HG03457 (cell line): ENCODE results near the gene NDFIP2.

Source experiments
- ATAC-seq: cut with Tn5 transposase; IDR thresholded peaks from one replicate; pipeline ENCODE4 v1.9.1; 2021; ENCODE audit warnings: moderate number of reproducible peaks; ENCODE audit not compliant: unreplicated experiment

Gene NDFIP2

DNA sequence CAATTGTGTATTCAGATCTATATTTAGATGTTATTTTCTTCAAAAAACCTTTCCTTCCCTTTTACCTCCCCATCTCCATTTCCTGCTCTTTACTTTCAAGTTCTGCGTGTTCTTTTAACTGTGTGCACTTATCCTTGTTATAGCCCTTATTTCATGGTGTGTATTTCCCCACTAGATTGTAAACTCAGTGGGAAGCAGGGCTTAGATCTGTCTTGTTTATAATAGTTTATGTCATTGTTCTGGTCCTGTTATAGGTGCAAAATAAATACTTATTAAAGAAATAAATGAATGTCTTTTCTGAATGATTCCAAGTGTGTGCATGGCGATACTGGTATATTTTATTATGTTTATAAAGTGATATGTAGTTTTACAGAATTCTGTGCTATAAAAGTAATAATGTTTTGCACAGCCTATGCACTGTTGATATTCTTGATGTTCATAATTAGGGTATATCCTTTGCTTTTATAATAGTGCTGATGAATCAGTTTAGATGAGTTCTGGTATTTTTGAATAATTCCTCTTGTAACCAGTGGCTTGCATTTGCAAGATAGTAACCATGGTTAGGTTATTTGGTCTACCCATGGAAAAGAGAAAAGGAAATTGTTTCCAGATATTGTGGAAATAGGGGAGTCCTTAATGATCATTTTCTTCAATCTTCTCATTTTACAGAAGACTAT, 12.1 kb downstream of the NDFIP2 start:
- no peak for ATAC-seq

DNA sequence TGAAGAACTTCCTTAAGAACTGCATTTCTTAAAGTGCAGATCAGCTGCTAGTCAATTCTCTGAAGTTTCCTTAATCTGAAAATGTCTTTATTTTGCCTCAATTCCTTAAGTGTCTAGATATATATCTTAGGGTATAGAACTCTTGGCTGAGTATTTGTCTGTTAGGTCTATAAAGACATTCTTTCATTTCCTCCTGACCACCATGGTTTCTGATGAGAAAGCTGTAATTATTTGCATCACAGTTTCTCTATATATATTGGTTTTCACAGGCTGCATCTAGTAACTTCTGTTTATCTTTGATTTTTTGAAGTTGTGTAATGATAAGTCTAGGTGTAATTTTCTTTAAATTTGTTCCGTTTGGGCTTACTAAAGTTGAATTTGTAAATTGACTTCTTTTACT, 15.2 kb downstream of the NDFIP2 start:
- ATAC-seq, result no peak

DNA sequence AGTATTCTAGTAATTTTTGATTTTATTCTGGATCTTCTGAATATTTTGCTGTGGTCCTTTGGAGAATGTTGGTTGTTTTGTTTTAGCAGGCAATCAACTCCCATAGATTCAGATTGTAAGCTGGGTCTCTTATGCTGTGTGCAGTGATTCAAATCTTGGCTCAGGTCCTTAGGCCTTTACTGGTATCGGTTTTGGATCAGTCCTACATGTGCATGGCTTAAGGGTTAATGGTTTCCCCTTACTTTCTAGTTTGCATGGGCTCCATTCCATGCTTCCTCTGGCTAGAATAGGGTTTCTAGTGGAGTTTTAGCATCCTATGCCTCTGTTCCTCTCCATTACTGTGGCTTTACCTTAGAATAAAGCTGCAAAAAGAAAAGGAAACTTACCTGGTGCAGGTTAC, 16.1 kb downstream of the NDFIP2 start:
- ATAC-seq, result no peak

DNA sequence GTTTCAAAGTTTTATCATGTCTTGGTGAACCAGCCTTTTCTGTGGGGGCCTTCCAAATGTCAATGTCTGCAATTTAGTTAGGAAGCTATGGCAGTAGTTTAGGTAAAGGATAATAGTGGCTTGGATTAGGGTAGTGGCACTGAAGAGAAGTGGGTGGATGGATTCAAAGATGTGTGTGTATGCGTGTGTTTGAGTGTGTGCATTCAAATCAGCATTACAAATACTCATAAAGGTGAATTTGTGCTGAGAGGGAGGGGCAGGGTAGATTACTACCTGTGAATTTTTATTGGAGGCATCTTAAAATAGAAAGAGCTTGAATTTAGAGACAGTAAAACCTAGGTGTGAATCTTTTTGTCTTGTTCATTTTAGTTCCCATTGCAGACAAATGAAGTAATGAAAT, 16.9 kb downstream of the NDFIP2 start:
- ATAC-seq, result no peak

DNA sequence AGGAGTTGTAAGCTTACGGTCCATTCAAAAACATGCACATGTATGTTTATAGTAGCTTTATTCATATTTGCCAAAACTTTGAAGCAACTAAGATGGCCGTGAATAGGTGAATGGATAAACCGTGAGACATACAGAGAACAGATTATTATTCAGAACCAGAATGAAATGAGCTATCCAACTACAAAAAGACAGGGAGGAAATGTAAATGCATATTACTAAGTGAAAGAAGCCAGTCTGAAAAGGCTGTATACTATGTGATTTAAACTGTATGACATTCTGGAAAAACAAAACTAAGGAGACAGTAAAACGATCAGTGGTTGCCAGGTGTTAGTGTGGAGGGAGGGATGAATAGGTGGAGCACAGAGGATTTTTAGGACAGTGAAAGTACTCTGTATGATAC, 19.9 kb downstream of the NDFIP2 start:
- ATAC-seq, result no peak

DNA sequence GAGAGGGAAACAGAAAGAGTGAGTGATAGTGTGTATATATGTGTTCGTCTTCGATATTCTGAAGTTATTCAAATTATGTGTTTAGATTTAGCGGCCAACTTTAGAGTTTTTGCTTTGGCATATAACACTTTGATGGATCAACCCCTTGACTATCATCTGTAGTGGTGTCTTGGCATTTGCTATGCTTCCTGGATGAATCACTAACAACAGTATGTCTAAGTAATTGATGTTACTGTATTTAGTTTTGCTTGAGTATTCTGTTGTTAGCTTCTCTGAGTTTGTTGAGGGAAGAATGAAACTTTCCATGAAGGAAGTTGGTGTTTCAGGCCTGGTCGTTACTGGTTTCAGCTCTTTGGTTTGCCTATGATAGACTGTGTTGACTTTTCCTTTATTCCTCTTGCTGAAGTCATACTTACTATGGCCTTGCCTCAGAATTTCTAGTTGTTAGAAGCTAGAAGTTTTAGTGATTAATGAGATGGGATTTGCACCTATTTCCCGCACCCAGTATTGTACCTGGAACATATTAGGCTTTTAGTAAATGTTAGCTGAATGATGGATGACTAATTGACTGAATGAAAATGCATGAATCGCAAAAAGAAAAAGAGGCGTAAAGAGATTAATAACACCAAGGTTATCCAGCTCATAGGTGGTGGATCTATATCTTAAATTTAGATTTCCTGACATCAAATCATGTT, 20.7 kb downstream of the NDFIP2 start:
- ATAC-seq, result no peak

DNA sequence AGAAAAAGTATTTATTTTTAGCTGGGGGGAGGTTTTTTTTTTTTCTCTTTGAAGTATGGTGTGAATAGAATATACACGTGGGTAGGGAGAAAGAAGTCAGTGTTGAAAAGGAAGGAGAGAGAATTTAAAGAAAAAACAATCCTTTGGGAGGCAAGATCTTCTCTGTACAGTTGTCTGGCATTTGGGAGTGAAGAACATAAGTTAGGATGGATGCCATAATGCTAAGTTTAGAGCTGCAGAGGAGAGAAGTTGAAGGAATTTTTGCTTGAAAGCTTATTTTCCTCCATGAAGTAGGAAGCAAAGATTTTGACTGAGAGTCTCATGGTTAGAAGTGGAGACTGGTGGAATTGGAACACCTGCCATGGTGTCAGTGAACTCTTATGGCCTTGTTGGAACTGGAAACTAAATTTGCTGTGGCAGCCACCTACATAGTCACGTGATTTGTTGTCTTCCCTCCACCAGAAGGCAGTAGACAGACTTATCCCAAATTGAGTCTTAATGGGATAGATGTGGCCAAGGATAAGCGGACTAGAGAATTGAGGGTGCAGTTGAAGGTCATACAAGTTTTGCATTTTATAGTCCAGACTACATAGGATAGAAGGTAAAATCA, 22.0 kb downstream of the NDFIP2 start:
- ATAC-seq, result no peak

DNA sequence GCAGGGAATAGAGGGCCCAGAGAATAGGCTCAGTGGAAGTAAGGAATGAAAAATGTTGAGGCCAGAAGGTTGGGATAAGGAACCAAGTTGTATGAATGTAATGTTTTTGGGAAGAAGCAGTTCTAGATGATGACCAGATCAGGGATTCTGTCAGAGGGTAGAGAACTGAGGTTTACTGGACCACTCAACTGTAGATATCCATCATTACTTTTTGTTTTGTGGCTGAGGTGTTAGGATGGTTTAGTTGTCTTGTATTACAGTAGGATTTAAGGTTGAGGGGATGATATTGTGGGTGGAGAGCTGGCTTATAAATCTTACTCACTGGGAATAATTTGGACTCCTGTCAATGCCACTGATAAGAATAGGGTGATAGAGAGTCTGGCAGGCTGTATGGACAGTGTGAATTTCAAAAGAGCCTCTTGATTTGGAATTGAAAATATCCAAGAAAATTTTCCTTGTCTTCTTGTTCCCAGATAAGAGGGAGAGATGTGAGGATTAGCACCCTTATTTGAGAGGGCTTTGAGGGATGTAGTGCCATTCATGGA, 22.6 kb downstream of the NDFIP2 start:
- no peak for ATAC-seq

DNA sequence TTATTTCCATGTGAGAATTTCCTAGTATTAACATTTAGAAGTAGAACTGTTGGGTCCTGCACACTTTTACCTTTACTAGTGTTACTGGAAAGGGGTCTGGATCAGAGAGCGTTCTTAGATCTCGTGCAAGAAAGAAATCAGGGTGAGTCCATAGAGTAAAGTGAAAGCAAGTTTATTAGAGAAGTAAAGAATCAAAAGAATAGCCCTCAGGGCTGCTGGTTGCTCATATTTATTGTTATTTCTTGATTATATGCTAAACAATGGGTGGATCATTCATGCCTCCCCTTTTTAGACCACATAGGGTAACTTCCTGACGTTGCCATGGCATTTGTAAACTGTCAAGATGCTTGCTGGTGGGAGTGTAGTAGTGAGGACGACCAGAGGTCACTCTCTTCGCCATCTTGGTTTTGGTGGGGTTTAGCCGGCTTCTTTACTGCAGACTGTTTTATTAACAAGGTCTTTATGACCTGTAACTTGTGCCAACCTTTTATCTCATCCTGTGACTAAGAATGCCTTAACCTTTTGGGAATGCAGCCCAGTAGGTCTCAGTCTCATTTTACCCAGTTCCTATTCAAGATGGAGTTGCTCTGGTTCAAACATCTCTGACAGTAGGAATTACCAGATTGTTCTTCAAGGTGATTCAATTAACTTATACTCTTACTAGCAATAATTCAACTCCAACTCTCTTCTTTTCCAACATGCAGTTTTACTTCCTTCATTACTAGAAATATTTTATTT, 27.4 kb downstream of the NDFIP2 start:
- ATAC-seq, result no peak

DNA sequence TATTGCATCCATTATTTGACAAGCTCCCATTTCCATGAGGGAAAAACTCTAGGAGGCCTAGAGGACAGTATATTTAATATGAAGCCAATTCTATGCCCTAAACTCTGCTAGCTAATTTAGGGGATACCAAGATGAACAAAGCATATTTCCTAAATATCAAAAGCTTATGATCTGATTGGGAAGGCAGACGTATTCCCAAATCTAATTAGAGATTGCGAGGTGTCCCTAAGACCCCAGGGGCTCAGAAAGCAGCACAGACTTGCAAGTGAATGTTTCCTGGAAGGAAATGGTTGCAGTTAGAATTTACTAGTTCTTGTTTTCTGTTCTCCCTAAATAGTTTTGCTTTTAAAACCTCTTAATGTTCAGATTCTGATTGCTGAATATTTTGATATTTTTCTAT, 30.7 kb downstream of the NDFIP2 start:
- no peak for ATAC-seq

DNA sequence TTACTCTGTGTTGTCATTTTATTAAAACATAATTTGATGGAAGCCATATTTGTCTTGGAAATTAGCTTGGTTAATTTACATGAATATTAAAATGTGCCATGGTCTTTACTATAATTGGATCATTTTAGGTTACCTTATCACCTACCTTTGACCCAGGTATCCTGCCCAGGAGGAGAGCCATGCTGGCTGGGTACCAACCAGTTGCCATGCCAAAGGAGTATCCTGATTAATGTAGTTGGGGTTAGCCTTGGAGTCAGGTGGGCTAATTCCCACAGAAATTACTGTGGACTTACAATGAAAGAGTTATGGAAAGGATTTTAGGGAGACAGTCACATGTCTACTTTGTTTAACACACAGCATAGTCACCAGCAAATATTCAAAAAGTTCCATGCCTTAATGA, 32.0 kb downstream of the NDFIP2 start:
- ATAC-seq, result no peak

DNA sequence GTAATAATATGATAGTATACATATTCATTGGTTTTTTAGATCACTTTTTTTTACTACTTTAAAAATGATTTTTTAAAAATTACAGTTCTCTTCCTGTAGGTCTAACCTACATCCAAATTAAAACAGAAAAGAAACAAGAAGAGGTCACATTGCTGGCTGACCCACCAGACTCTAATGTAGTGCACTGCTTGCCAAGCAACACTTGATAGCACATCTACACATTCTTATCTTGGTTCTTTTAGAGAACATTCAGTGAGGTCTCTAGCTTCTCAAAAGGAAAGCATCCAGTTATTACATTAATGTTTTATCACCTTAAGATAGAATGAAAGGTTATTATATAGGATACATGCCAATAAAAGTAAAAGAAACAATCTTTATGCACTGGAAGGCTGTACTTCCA, 35.6 kb downstream of the NDFIP2 start:
- no peak for ATAC-seq

DNA sequence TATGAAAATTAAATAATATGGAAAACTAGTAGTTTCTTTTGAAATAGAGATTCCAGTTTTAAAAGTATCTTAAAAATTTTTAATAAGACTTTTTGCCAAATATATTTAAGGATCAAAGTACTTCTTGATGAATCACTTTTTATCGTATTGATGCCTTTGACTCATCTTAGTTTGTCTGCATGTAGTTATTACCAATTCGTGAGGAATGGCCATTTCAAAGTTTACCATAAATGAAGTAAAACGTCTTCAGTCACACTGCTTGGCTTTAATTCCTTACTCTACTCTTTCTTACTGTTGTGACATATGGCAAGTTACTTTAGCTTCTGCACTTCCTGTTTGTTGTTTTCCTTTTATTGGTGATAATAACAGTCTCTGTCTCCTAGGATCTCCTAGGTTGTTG, 38.3 kb downstream of the NDFIP2 start:
- ATAC-seq, result no peak

DNA sequence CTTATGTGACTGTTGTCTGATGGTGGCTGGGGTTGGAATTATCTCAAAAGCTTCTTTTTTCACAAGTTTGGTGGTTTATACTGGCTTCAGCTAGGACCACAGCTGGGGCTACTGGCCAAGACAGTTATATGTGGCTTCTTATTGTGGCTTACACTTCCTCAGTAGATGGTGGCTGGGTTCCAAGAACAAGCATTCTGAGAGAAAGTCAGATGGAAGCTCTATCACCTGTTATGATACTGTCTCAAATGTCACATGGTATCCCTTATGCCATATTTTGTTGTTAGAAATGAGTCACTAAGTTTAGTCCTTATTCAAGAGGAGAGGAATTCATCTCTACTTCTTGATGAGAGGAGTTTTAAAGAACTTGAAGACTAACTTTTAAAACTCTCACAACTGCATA, 41.6 kb downstream of the NDFIP2 start:
- ATAC-seq, result peak; percentile 98

DNA sequence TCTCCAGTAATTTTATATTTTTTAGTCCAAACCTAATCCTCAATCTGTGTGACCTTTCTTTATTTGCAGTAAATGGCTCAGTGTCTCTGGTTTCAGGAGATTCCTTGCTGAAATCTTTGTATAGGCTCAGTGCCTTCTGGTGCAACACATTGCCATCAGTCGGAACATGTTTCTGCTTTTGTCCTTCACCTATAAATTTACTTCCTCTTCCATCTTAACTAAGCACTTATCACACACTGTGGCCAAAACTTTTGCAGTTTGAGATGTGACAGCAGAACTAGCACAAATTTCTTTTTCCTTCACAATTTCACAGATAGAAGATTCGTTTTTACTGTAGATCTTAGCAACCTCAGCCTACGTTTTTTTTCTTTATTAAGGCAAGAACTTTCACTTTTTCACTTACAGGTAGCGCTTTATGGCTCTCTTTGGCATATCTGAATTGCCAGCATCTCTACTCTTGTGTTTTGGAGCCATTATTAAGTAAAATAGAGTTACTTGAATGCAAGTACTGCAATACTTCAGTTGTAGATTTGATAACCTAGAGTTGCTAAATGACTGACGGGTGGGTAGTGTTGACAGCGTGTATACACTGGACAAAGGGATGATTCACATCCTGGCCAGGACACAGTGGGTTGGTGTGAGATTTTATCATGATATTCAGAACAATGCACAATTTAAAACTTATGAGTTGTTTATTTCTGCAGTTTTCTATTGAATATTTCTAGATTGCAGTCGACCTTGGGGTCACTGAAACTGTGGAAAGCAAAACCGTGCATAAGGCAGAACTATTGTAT, 44.3 kb downstream of the NDFIP2 start:
- ATAC-seq, result no peak

DNA sequence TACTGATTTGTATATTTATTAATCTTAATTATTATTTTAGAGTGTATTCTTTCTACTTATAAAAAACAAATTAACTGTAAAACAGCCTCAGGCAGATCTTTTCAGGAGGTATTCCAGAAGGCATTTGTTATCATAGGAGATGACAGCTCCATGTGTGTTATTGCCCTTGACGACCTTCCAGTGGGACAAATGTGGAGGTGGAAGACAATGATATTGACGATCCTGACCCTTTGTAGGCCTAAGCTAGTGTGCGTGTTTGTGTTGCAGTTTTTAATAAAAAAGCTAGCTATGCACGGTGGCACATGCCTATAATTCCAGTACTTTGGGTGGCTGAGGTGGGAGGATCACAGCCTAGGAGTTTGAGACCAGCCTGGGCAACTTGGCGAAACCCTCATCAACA, 46.7 kb downstream of the NDFIP2 start:
- no peak for ATAC-seq

DNA sequence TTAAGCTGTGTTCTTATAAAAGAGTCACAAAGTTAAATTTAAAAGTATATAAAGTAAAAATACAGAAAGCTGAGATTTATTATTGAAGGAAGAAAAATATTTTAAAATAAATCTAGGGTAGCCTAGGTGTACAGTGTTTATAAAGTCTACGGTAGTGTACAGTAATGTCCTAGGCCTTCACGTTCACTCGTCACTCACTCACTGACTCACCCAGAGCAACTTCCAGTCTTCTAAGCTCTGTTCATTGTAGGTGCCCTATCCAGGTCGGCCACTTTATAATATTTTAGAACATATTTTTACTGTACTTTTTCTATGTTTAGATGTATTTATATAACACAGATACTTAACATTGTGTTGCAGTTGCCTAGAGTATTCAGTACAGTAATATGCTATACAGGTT, 47.4 kb downstream of the NDFIP2 start:
- ATAC-seq, result no peak

DNA sequence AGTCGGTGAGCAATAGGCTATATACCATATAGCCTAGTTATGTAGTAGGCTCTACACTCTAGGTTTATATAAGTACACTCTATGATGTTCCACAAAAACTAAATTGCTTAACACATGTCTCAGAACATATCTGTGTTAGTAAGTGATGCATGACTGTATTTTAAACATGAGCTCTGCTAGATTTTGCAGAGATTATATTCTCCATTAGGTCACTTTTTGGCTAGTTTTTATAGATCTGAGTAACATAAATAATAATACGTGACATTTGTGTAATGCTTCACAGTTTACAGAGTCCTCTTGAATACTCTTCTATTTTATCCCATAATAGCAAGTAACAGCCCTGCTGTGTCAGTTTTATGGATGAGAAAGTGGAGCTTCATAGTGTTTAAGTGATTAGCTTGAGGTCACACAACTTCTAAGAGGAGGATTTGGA, 47.8 kb downstream of the NDFIP2 start:
- ATAC-seq, result no peak

DNA sequence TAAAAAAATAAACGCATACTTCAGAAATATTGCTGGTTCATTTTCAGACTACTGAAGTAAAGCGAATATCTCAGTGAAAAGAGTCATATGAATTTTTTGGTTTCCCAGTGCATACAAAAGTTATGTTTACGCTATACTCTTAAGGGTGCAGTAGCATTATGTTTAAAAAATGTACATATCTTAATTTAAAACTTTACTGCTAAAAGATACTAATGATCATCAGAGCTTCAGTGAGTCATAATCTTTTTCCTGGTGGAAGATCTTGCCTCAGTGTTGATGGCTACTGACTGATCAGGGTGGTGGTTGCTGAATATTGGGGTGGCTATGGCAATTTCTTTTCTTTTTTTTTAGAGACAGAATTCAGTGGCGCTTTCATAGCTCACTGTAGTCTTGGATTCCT, 48.9 kb downstream of the NDFIP2 start:
- ATAC-seq, result no peak

DNA sequence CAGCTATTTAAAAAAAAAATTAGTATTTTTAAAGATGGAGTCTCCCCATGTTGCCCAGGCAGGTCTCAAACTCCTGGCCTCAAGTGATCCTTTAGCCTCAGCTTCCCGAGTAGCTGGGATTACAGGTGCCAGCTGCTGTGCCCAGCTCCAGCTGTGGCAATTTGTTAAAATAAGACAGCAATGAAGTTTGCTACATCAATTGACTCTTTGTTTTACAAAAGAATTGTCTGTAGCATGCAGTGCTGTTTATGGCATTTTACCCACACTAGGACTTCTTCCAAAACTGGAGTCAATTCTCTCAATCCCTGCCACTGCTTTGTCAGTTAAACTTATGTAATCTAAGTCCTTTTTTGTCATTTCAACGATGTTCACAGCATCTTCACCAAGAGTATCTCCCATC, 49.3 kb downstream of the NDFIP2 start:
- no peak for ATAC-seq
